ENCODE measurements around the gene KIF5B. TPM values are rescaled to one million over a fixed set of nuclear protein-coding genes. Genes with fewer than 3 reads are reported as not detected.
"Not testable (repeated sequence)": the region's sequence is repeated elsewhere in the genome, so short reads cannot be mapped to it uniquely, and the experiment has no call there.

KIF5B gene
- polyA plus RNA-seq, 2 donors, result 24.5 to 30.3 TPM

GRCh38 chr10:32061440-32061839 lies 5.2 kb upstream of the KIF5B start:
- H3K36me3 ChIP-seq (ENCODE audit: control insufficient read depth in 2 of 2, insufficient read depth in 2 of 2, low read length in 1 of 2), result no peaks in the 10 kb centered on the region
- no peak overlapping the region for H3K4me3 ChIP-seq (ENCODE audit: low read depth in 1 of 2, low read length in 2 of 2)
- peaks cover 0 to 2% of the 10 kb centered on the region in 2 donors for H3K4me1 ChIP-seq (ENCODE audit: control insufficient read depth in 2 of 2, insufficient read depth in 2 of 2, low read length in 1 of 2)
- H3K9me3 ChIP-seq (ENCODE audit: control insufficient read depth in 2 of 2, insufficient read depth in 1 of 2, low read depth in 1 of 2, low read length in 1 of 2), result no peaks in the 10 kb centered on the region
- H3K27me3 ChIP-seq (ENCODE audit: control insufficient read depth in 1 of 2, insufficient read depth in 2 of 2, low read length in 2 of 2), result no peaks in the 10 kb centered on the region
- WGBS, 2 donors, result 87 to 88% methylated on average over 2 of the region's 2 CpGs
- no peak overlapping the region for H3K27ac ChIP-seq (ENCODE audit: low read depth in 2 of 2, low read length in 1 of 2)

DNA sequence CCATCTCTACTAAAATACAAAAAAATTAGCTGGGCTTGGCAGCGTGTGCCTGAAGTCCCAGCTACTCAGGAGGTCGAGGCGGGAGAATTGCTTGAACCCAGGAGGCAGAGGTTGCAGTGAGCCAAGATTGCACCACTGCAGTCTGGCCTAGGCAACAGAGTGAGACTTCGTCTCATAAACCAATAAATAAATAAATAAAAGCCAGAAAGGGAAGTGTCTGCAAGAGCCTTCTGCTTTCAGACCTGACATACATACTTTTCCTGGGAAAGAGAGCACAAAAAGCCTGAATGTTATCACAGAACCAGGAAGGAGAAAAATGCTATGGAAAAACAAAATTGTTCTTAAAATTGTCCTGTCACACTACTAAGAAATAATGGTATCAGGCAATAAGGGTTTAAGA lies 4.1 kb upstream of the KIF5B start:
- Histone ChIP-seq H3K4me1 (ENCODE audit: control insufficient read depth in 2 of 2, insufficient read depth in 2 of 2, low read length in 1 of 2) (peaks cover 0 to 2% of the 10 kb centered on the region in 2 donors), H3K4me3 (ENCODE audit: low read depth in 1 of 2, low read length in 2 of 2) (no peak overlapping the region), H3K9me3 (ENCODE audit: control insufficient read depth in 2 of 2, insufficient read depth in 1 of 2, low read depth in 1 of 2, low read length in 1 of 2) (no peaks in the 10 kb centered on the region), H3K27me3 (ENCODE audit: control insufficient read depth in 1 of 2, insufficient read depth in 2 of 2, low read length in 2 of 2) (no peaks in the 10 kb centered on the region), H3K36me3 (ENCODE audit: control insufficient read depth in 2 of 2, insufficient read depth in 2 of 2, low read length in 1 of 2) (no peaks in the 10 kb centered on the region), H3K27ac (ENCODE audit: low read depth in 2 of 2, low read length in 1 of 2) (no peak overlapping the region)
- WGBS, 2 donors, result 85 to 91% methylated on average over 4 of the region's 4 CpGs

DNA sequence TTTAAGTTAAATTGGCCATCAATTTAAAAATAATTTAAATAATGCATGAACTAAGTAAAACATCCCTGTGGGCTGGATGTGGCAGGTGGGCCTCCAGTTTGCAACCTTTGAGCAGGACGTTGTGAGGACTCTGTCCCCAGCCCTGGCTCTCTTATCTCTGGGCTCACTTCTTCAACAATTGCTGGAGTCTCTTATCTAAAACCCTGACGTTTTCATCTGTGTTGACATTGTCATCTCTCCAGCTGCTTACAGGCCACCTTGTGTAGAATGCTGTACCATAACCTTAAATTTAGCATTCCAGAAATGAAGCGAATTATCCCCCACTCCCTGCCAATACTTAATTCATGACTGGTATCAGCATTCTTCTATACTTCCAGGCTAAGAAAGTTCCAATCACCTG lies 3.2 kb upstream of the KIF5B start:
- 70 to 78% methylated on average over 3 of the region's 3 CpGs for WGBS, 2 donors
- H3K9me3 ChIP-seq (ENCODE audit: control insufficient read depth in 2 of 2, insufficient read depth in 1 of 2, low read depth in 1 of 2, low read length in 1 of 2), result no peaks in the 10 kb centered on the region
- H3K27me3 ChIP-seq (ENCODE audit: control insufficient read depth in 1 of 2, insufficient read depth in 2 of 2, low read length in 2 of 2), result no peaks in the 10 kb centered on the region
- H3K27ac ChIP-seq (ENCODE audit: low read depth in 2 of 2, low read length in 1 of 2), result no peak overlapping the region
- no peak overlapping the region for H3K4me3 ChIP-seq (ENCODE audit: low read depth in 1 of 2, low read length in 2 of 2)
- H3K4me1 ChIP-seq (ENCODE audit: control insufficient read depth in 2 of 2, insufficient read depth in 2 of 2, low read length in 1 of 2), result peaks cover 0 to 2% of the 10 kb centered on the region in 2 donors
- H3K36me3 ChIP-seq (ENCODE audit: control insufficient read depth in 2 of 2, insufficient read depth in 2 of 2, low read length in 1 of 2), result no peaks in the 10 kb centered on the region

GRCh38 chr10:32057036-32057372 lies 779 bp upstream of the KIF5B start:
- H3K9me3 ChIP-seq (ENCODE audit: control insufficient read depth in 2 of 2, insufficient read depth in 1 of 2, low read depth in 1 of 2, low read length in 1 of 2), result no peaks in the 10 kb centered on the region
- H3K36me3 ChIP-seq (ENCODE audit: control insufficient read depth in 2 of 2, insufficient read depth in 2 of 2, low read length in 1 of 2), result no peaks in the 10 kb centered on the region
- peaks cover 0 to 2% of the 10 kb centered on the region in 2 donors for H3K4me1 ChIP-seq (ENCODE audit: control insufficient read depth in 2 of 2, insufficient read depth in 2 of 2, low read length in 1 of 2)
- no peaks in the 10 kb centered on the region for H3K27me3 ChIP-seq (ENCODE audit: control insufficient read depth in 1 of 2, insufficient read depth in 2 of 2, low read length in 2 of 2)
- 70 to 77% methylated on average over 7 to 8 of the region's 8 CpGs for WGBS, 2 donors
- H3K27ac ChIP-seq (ENCODE audit: low read depth in 2 of 2, low read length in 1 of 2), result peak overlapping the region in 1 of 2 donors; percentile 99
- peak overlapping the region in 1 of 2 donors; percentile 93 for H3K4me3 ChIP-seq (ENCODE audit: low read depth in 1 of 2, low read length in 2 of 2)

- H3K9me3 ChIP-seq (ENCODE audit: control insufficient read depth in 2 of 2, insufficient read depth in 1 of 2, low read depth in 1 of 2, low read length in 1 of 2), result no peaks in the 10 kb centered on the region
- peak overlapping the region; percentile 99 for H3K27ac ChIP-seq (ENCODE audit: low read depth in 2 of 2, low read length in 1 of 2)
- H3K4me3 ChIP-seq (ENCODE audit: low read depth in 1 of 2, low read length in 2 of 2), result peak overlapping the region; percentile 93 to 98
- 0 to 1% methylated on average over 57 to 59 of the region's 59 CpGs for WGBS, 2 donors
- H3K4me1 ChIP-seq (ENCODE audit: control insufficient read depth in 2 of 2, insufficient read depth in 2 of 2, low read length in 1 of 2), result peaks cover 0 to 2% of the 10 kb centered on the region in 2 donors
- H3K36me3 ChIP-seq (ENCODE audit: control insufficient read depth in 2 of 2, insufficient read depth in 2 of 2, low read length in 1 of 2), result no peaks in the 10 kb centered on the region
- H3K27me3 ChIP-seq (ENCODE audit: control insufficient read depth in 1 of 2, insufficient read depth in 2 of 2, low read length in 2 of 2), result no peaks in the 10 kb centered on the region
Observed at GRCh38 chr10:32055478-32056135, 618 bp downstream of the KIF5B start.

DNA sequence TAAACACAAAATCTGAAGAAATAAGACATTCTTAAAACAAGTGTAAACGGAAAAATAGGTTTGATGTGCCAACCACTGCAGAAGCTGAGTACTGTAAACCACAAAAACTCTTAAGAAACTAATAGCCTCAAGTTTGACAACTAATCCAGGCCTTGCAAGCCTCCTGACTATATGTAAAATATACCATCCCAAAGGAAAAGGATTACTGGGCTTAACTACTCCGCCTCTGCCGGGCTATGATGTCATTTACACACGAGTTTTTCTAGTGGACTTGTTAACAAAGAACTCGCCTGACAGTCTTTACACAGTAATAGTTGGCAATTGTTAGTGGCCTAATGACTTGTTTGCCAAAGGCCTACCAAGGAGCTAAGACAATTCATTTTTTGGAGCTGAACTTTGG lies 2.1 kb downstream of the KIF5B start:
- Histone ChIP-seq H3K4me3 (ENCODE audit: low read depth in 1 of 2, low read length in 2 of 2) (peak overlapping the region in 1 of 2 donors; percentile 93), H3K36me3 (ENCODE audit: control insufficient read depth in 2 of 2, insufficient read depth in 2 of 2, low read length in 1 of 2) (no peaks in the 10 kb centered on the region), H3K4me1 (ENCODE audit: control insufficient read depth in 2 of 2, insufficient read depth in 2 of 2, low read length in 1 of 2) (peaks cover 0 to 5% of the 10 kb centered on the region in 2 donors), H3K27me3 (ENCODE audit: control insufficient read depth in 1 of 2, insufficient read depth in 2 of 2, low read length in 2 of 2) (no peaks in the 10 kb centered on the region), H3K27ac (ENCODE audit: low read depth in 2 of 2, low read length in 1 of 2) (peak overlapping the region; percentile 9 to 52), H3K9me3 (ENCODE audit: control insufficient read depth in 2 of 2, insufficient read depth in 1 of 2, low read depth in 1 of 2, low read length in 1 of 2) (no peaks in the 10 kb centered on the region)
- 3 to 4% methylated on average over 5 of the region's 5 CpGs for WGBS, 2 donors

DNA sequence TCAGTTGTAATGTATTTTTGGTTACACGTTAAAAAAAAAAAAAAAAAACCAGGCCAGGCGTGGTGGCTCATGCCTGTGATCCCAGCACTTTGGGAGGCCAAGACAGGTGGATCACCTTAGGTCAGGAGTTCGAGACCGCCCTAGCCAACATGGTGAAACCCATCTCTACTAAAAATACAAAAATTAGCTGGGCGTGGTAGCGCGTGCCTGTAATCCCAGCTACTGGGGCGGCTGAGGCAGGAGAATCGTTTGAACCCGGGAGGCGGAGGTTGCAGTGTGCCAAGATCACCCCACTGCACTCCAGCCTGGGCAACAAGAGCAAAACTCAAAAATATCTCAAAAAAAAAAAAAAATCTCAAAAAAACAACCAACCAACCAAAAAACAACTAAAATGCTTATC lies 2.8 kb downstream of the KIF5B start:
- H3K27ac ChIP-seq (ENCODE audit: low read depth in 2 of 2, low read length in 1 of 2); H3K4me3 ChIP-seq (ENCODE audit: low read depth in 1 of 2, low read length in 2 of 2); H3K36me3 ChIP-seq (ENCODE audit: control insufficient read depth in 2 of 2, insufficient read depth in 2 of 2, low read length in 1 of 2); H3K4me1 ChIP-seq (ENCODE audit: control insufficient read depth in 2 of 2, insufficient read depth in 2 of 2, low read length in 1 of 2); H3K27me3 ChIP-seq (ENCODE audit: control insufficient read depth in 1 of 2, insufficient read depth in 2 of 2, low read length in 2 of 2); H3K9me3 ChIP-seq (ENCODE audit: control insufficient read depth in 2 of 2, insufficient read depth in 1 of 2, low read depth in 1 of 2, low read length in 1 of 2): not testable (repeated sequence)
- WGBS, 2 donors, result 75 to 76% methylated on average over 11 of the region's 11 CpGs

DNA sequence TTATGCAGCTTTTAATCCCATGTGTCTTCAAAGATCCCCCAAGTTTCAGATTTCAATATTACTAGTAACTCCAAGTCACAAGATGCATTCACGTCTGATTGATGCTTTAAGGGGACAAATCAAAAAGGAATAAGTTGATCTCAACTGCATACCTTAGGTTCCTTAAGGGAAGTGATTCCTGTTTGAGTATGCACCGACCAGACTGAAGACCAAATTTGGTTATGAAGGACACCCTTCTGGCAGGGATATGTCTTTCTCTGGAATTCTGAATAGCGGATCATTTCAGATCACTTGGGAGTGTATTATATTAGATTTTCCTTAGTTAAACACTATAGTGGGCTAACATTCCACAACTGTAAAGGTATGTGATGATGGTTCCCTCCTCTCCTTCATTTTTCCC lies 4.3 kb downstream of the KIF5B start:
- H3K9me3 ChIP-seq (ENCODE audit: control insufficient read depth in 2 of 2, insufficient read depth in 1 of 2, low read depth in 1 of 2, low read length in 1 of 2), result no peaks in the 10 kb centered on the region
- no peaks in the 10 kb centered on the region for H3K27me3 ChIP-seq (ENCODE audit: control insufficient read depth in 1 of 2, insufficient read depth in 2 of 2, low read length in 2 of 2)
- WGBS, 2 donors, result 42 to 49% methylated on average over 3 of the region's 3 CpGs
- H3K36me3 ChIP-seq (ENCODE audit: control insufficient read depth in 2 of 2, insufficient read depth in 2 of 2, low read length in 1 of 2), result peaks cover 0 to 3% of the 10 kb centered on the region in 2 donors
- no peak overlapping the region for H3K4me3 ChIP-seq (ENCODE audit: low read depth in 1 of 2, low read length in 2 of 2)
- H3K27ac ChIP-seq (ENCODE audit: low read depth in 2 of 2, low read length in 1 of 2), result peak overlapping the region in 1 of 2 donors; percentile 41
- H3K4me1 ChIP-seq (ENCODE audit: control insufficient read depth in 2 of 2, insufficient read depth in 2 of 2, low read length in 1 of 2), result peaks cover 2 to 3% of the 10 kb centered on the region in 2 donors

GRCh38 chr10:32050177-32050576 lies 6.0 kb downstream of the KIF5B start:
- 54 to 65% methylated on average over 6 of the region's 6 CpGs for WGBS, 2 donors
- peaks cover 2 to 3% of the 10 kb centered on the region in 2 donors for H3K4me1 ChIP-seq (ENCODE audit: control insufficient read depth in 2 of 2, insufficient read depth in 2 of 2, low read length in 1 of 2)
- H3K27me3 ChIP-seq (ENCODE audit: control insufficient read depth in 1 of 2, insufficient read depth in 2 of 2, low read length in 2 of 2), result no peaks in the 10 kb centered on the region
- no peak overlapping the region for H3K4me3 ChIP-seq (ENCODE audit: low read depth in 1 of 2, low read length in 2 of 2)
- no peak overlapping the region for H3K27ac ChIP-seq (ENCODE audit: low read depth in 2 of 2, low read length in 1 of 2)
- peaks cover 0 to 5% of the 10 kb centered on the region in 2 donors for H3K36me3 ChIP-seq (ENCODE audit: control insufficient read depth in 2 of 2, insufficient read depth in 2 of 2, low read length in 1 of 2)
- H3K9me3 ChIP-seq (ENCODE audit: control insufficient read depth in 2 of 2, insufficient read depth in 1 of 2, low read depth in 1 of 2, low read length in 1 of 2), result no peaks in the 10 kb centered on the region

- no peak overlapping the region for H3K27ac ChIP-seq (ENCODE audit: low read depth in 2 of 2, low read length in 1 of 2)
- H3K36me3 ChIP-seq (ENCODE audit: control insufficient read depth in 2 of 2, insufficient read depth in 2 of 2, low read length in 1 of 2), result peaks cover 0 to 5% of the 10 kb centered on the region in 2 donors
- H3K9me3 ChIP-seq (ENCODE audit: control insufficient read depth in 2 of 2, insufficient read depth in 1 of 2, low read depth in 1 of 2, low read length in 1 of 2), result no peaks in the 10 kb centered on the region
- H3K4me3 ChIP-seq (ENCODE audit: low read depth in 1 of 2, low read length in 2 of 2), result no peak overlapping the region
- 54 to 57% methylated on average over 4 of the region's 4 CpGs for WGBS, 2 donors
- peaks cover 2 to 3% of the 10 kb centered on the region in 2 donors for H3K4me1 ChIP-seq (ENCODE audit: control insufficient read depth in 2 of 2, insufficient read depth in 2 of 2, low read length in 1 of 2)
- no peaks in the 10 kb centered on the region for H3K27me3 ChIP-seq (ENCODE audit: control insufficient read depth in 1 of 2, insufficient read depth in 2 of 2, low read length in 2 of 2)
Observed at GRCh38 chr10:32049113-32049512, 7.1 kb downstream of the KIF5B start.
